Measurements from ENCODE around the gene CHST12.

CHST12 gene

DNA sequence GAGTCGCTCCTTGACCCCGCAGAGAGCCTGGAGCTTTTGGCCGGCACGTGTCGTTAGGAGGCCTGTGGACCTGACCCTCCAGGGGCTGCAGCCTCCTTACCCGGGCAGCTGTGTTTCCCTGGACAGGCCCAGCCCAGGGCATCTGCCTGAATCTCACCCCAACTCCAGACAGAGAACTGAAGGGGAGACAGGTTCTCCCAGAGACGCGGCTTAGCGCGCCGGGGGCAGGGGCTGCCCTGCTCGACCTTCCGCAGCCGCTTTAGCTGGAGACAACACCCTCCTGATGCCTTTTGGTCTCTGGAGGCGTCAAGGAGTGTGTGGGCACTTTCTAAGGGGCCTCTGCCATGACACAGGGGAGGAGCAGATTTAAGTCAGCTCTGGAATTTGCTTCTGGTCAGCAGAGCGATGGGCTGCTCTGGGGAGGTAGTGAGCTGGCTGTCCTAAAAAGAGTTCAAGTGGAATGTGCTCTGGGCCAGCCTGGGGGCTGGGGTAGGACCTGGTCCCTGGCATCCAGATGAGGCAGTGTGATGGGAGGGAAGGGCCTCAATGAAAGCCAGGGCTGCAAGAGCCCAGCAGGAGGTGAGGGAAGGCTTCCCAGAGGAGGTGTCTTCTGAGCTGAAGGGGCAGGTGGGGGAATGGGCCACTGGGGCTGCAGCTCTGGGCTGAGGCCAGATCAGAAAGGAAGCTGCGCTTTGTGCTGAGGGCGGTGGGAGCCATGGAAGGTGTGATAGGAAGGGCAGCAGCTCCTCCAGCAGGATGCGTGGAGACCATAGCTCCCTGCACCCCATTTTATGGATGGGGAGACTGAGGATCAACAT lies 67.0 kb downstream of the CHST12 start:
- Histone ChIP-seq H3K27me3 (ENCODE audit: control insufficient read depth, low read length) (peaks cover 9% of the 10 kb centered on the region; the same call in 1 of the 2 replicates), H3K4me3 (ENCODE audit: low read length) (no peak overlapping the region), H3K9me2 (replicated peaks; ENCODE audit: control insufficient read depth, low read length) (no peaks in the 10 kb centered on the region), H3K79me2 (ENCODE audit: control insufficient read depth, low read length) (no peaks in the 10 kb centered on the region), H3K4me1 (ENCODE audit: control insufficient read depth, low read length) (peaks cover 11% of the 10 kb centered on the region), H3K4me2 (ENCODE audit: low read length) (no peak overlapping the region), H3K36me3 (ENCODE audit: control insufficient read depth, low read length) (no peaks in the 10 kb centered on the region), H3K27ac (ENCODE audit: low read depth, low read length) (no peak overlapping the region), H3F3A (ENCODE audit: control insufficient read depth, insufficient read depth) (no peaks in the 10 kb centered on the region), H3K9me3 (ENCODE audit: control insufficient read depth, insufficient read depth, low read length) (no peaks in the 10 kb centered on the region), H4K20me1 (ENCODE audit: control insufficient read depth, insufficient read depth, low read depth, low read length) (no peaks in the 10 kb centered on the region)
- TF ChIP-seq, protein P1, sequence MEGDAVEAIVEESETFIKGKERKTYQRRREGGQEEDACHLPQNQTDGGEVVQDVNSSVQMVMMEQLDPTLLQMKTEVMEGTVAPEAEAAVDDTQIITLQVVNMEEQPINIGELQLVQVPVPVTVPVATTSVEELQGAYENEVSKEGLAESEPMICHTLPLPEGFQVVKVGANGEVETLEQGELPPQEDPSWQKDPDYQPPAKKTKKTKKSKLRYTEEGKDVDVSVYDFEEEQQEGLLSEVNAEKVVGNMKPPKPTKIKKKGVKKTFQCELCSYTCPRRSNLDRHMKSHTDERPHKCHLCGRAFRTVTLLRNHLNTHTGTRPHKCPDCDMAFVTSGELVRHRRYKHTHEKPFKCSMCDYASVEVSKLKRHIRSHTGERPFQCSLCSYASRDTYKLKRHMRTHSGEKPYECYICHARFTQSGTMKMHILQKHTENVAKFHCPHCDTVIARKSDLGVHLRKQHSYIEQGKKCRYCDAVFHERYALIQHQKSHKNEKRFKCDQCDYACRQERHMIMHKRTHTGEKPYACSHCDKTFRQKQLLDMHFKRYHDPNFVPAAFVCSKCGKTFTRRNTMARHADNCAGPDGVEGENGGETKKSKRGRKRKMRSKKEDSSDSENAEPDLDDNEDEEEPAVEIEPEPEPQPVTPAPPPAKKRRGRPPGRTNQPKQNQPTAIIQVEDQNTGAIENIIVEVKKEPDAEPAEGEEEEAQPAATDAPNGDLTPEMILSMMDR (IDR thresholded peaks at IDR 0.05; ENCODE audit: low read depth, low read length, poor library complexity, severe bottlenecking): no peak
- no peak for TF ChIP-seq EZH2phosphoT487 (IDR thresholded peaks at IDR 0.05; ENCODE audit: borderline replicate concordance, low read length)

DNA sequence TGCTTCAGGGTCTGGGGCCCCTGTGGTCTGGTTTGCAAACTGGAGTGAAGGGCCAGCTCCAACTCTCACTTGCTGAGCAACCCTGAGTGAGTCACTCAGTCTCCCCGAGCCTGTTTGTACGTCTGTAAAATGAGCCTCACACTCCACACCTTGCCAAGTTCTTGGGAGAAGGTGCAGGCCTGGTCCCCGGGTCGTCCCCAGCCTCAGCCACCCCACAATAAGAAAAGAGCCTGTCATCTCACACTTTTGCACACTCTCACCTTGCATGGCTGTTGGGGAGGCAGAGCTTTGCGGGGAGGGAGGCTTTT lies 67.6 kb downstream of the CHST12 start:
- TF ChIP-seq, protein P1 (IDR thresholded peaks at IDR 0.05; ENCODE audit: low read depth, low read length, poor library complexity, severe bottlenecking): no peak
- TF ChIP-seq EZH2phosphoT487 (IDR thresholded peaks at IDR 0.05; ENCODE audit: borderline replicate concordance, low read length): no peak
- Histone ChIP-seq H3K27me3 (ENCODE audit: control insufficient read depth, low read length) (peaks cover 9% of the 10 kb centered on the region; the same call in 1 of the 2 replicates), H3K36me3 (ENCODE audit: control insufficient read depth, low read length) (no peaks in the 10 kb centered on the region), H3K4me1 (ENCODE audit: control insufficient read depth, low read length) (peaks cover 7% of the 10 kb centered on the region), H3K79me2 (ENCODE audit: control insufficient read depth, low read length) (no peaks in the 10 kb centered on the region), H3K9me3 (ENCODE audit: control insufficient read depth, insufficient read depth, low read length) (no peaks in the 10 kb centered on the region), H3K4me2 (ENCODE audit: low read length) (no peak overlapping the region), H3K9me2 (replicated peaks; ENCODE audit: control insufficient read depth, low read length) (no peaks in the 10 kb centered on the region), H4K20me1 (ENCODE audit: control insufficient read depth, insufficient read depth, low read depth, low read length) (no peaks in the 10 kb centered on the region), H3F3A (ENCODE audit: control insufficient read depth, insufficient read depth) (no peaks in the 10 kb centered on the region), H3K4me3 (ENCODE audit: low read length) (no peak overlapping the region), H3K27ac (ENCODE audit: low read depth, low read length) (no peak overlapping the region)

DNA sequence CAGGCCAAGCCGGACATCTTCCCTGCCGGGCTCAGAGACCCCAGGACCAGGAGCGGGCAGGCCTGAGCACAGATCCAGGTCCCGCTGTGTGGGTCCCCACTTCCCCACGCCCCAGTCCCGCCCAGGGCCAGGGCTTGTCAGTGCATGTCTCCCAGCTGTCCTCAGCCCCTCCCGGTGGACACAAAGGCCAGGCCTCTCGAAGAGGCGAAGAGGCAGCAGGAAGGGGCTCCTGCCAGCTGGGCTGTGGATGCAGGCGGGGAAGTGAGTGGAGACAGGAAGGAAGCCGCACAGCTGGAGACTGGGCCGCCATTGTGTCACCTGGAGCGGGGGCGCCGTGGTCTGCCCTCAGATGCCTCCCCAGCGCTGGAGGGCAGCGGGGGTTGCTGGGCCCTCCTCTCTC lies 68.0 kb downstream of the CHST12 start:
- Histone ChIP-seq H3K36me3 (ENCODE audit: control insufficient read depth, low read length) (no peaks in the 10 kb centered on the region), H3K27ac (ENCODE audit: low read depth, low read length) (no peak overlapping the region), H3K4me3 (ENCODE audit: low read length) (no peak overlapping the region), H4K20me1 (ENCODE audit: control insufficient read depth, insufficient read depth, low read depth, low read length) (no peaks in the 10 kb centered on the region), H3K9me3 (ENCODE audit: control insufficient read depth, insufficient read depth, low read length) (no peaks in the 10 kb centered on the region), H3K9me2 (replicated peaks; ENCODE audit: control insufficient read depth, low read length) (no peaks in the 10 kb centered on the region), H3K4me1 (ENCODE audit: control insufficient read depth, low read length) (peaks cover 4% of the 10 kb centered on the region; the same call in 1 of the 2 replicates), H3K27me3 (ENCODE audit: control insufficient read depth, low read length) (peaks cover 9% of the 10 kb centered on the region; the same call in 1 of the 2 replicates), H3K4me2 (ENCODE audit: low read length) (no peak overlapping the region), H3K79me2 (ENCODE audit: control insufficient read depth, low read length) (no peaks in the 10 kb centered on the region), H3F3A (ENCODE audit: control insufficient read depth, insufficient read depth) (no peaks in the 10 kb centered on the region)
- no peak for TF ChIP-seq EZH2phosphoT487 (IDR thresholded peaks at IDR 0.05; ENCODE audit: borderline replicate concordance, low read length)
- TF ChIP-seq, protein P1 (IDR thresholded peaks at IDR 0.05; ENCODE audit: low read depth, low read length, poor library complexity, severe bottlenecking): no peak
